IMR-90 (cell line): ENCODE measurements around the gene CCNK.

Experiments used
- CEBPB ChIP-seq: IDR thresholded peaks from 2 replicates; pipeline ENCODE4 v1.6.1; 2012; ENCODE audit warnings: low read depth, low read length, improper control_type of control experiment
- MAFK ChIP-seq: IDR thresholded peaks from 2 replicates; pipeline ENCODE4 v1.6.1; 2012; ENCODE audit warnings: low read depth, low read length, improper control_type of control experiment
- MAZ ChIP-seq: IDR thresholded peaks from 2 replicates; pipeline ENCODE4 v1.6.1; 2012; ENCODE audit warnings: low read depth, mild to moderate bottlenecking, low read length, improper control_type of control experiment, moderate library complexity, borderline replicate concordance
- POLR2A ChIP-seq: IDR thresholded peaks from 2 replicates; pipeline ENCODE4 v1.6.1; 2012; ENCODE audit warnings: mild to moderate bottlenecking, low read depth, low read length
- RAD21 ChIP-seq: IDR thresholded peaks from 2 replicates; pipeline ENCODE4 v1.6.1; 2012; ENCODE audit warnings: low read length, improper control_type of control experiment
- RCOR1 ChIP-seq: IDR thresholded peaks from 2 replicates; pipeline ENCODE4 v1.6.1; 2012; ENCODE audit warnings: mild to moderate bottlenecking, low read length, improper control_type of control experiment; ENCODE audit not compliant: insufficient replicate concordance
- TF ChIP-seq, protein P1 (sequence below): conservative IDR thresholded peaks from 2 replicates; pipeline ENCODE4 v1.5.1; 2012; ENCODE audit warnings: mild to moderate bottlenecking, low read depth, low read length, improper control_type of control experiment

- TF ChIP-seq RAD21: no peak
- TF ChIP-seq POLR2A: no peak
- TF ChIP-seq, protein P1, sequence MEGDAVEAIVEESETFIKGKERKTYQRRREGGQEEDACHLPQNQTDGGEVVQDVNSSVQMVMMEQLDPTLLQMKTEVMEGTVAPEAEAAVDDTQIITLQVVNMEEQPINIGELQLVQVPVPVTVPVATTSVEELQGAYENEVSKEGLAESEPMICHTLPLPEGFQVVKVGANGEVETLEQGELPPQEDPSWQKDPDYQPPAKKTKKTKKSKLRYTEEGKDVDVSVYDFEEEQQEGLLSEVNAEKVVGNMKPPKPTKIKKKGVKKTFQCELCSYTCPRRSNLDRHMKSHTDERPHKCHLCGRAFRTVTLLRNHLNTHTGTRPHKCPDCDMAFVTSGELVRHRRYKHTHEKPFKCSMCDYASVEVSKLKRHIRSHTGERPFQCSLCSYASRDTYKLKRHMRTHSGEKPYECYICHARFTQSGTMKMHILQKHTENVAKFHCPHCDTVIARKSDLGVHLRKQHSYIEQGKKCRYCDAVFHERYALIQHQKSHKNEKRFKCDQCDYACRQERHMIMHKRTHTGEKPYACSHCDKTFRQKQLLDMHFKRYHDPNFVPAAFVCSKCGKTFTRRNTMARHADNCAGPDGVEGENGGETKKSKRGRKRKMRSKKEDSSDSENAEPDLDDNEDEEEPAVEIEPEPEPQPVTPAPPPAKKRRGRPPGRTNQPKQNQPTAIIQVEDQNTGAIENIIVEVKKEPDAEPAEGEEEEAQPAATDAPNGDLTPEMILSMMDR: no peak
- TF ChIP-seq RCOR1: no peak
- no peak for TF ChIP-seq MAZ
- TF ChIP-seq MAFK: no peak
- no peak for TF ChIP-seq CEBPB
Measured at GRCh38 chr14:99484106-99484505, 2.9 kb downstream of the CCNK start.
